ENCODE data around the gene CFAP97D2.
"Not testable (repeated sequence)": the region's sequence is repeated elsewhere in the genome, so short reads cannot be mapped to it uniquely, and the experiment has no call there.

CFAP97D2 gene

GRCh38 chr13:114237415-114238112 lies 58.5 kb downstream of the CFAP97D2 start:
- DNase-seq, result no peak

GRCh38 chr13:114241918-114242317 lies 62.9 kb downstream of the CFAP97D2 start:
- DNase-seq, result no peak

- no peak for DNase-seq
Measured at GRCh38 chr13:114243971-114244370, 64.9 kb downstream of the CFAP97D2 start.

GRCh38 chr13:114244637-114245036 lies 65.6 kb downstream of the CFAP97D2 start:
- no peak for DNase-seq

GRCh38 chr13:114248011-114248410 lies 69.0 kb downstream of the CFAP97D2 start:
- peak; percentile 78 for DNase-seq

GRCh38 chr13:114249077-114249476 lies 70.0 kb downstream of the CFAP97D2 start:
- DNase-seq, result no peak

GRCh38 chr13:114251639-114252440 lies 72.8 kb downstream of the CFAP97D2 start:
- DNase-seq, result not testable (repeated sequence)

- DNase-seq, result no peak
Measured at GRCh38 chr13:114256547-114256946, 77.5 kb downstream of the CFAP97D2 start.

- no peak for DNase-seq
Measured at GRCh38 chr13:114257014-114257413, 78.0 kb downstream of the CFAP97D2 start.

GRCh38 chr13:114258589-114258988 lies 79.5 kb downstream of the CFAP97D2 start:
- DNase-seq, result no peak

- no peak for DNase-seq
Measured at GRCh38 chr13:114259374-114259773, 80.3 kb downstream of the CFAP97D2 start.

GRCh38 chr13:114259974-114260373 lies 80.9 kb downstream of the CFAP97D2 start:
- DNase-seq, result no peak

GRCh38 chr13:114260814-114261213 lies 81.8 kb downstream of the CFAP97D2 start:
- DNase-seq, result no peak

GRCh38 chr13:114261328-114261965 lies 82.4 kb downstream of the CFAP97D2 start:
- DNase-seq, result no peak

GRCh38 chr13:114263578-114263977 lies 84.5 kb downstream of the CFAP97D2 start:
- DNase-seq, result no peak

- DNase-seq, result peak; percentile 19
Measured at GRCh38 chr13:114264313-114264712, 85.3 kb downstream of the CFAP97D2 start.

- peak; percentile 93 for DNase-seq
Measured at GRCh38 chr13:114264886-114265611, 86.0 kb downstream of the CFAP97D2 start.

- no peak for DNase-seq
Measured at GRCh38 chr13:114266241-114266640, 87.2 kb downstream of the CFAP97D2 start.

GRCh38 chr13:114268344-114269280 lies 89.6 kb downstream of the CFAP97D2 start:
- DNase-seq, result no peak

GRCh38 chr13:114269281-114269770 lies 90.3 kb downstream of the CFAP97D2 start:
- DNase-seq, result no peak
